A673 (cell line): ENCODE results near the gene ANTXRL.

Source experiments
- EZH2 ChIP-seq: fragments of 200-600 bp; sonication (generic); IDR thresholded peaks from 2 replicates; pipeline ENCODE4 v1.6.1; 2017; ENCODE audit warnings: borderline replicate concordance, low read depth, mild to moderate bottlenecking, mixed read lengths, antibody characterized with exemption, low read length; ENCODE audit not compliant: poor library complexity, severe bottlenecking
- TF ChIP-seq, protein P1 (sequence below): fragments of 300-800, 200-600 bp; sonication (generic); conservative IDR thresholded peaks from 2 replicates; pipeline ENCODE4 v1.5.1; 2017; ENCODE audit warnings: low read depth, mild to moderate bottlenecking, antibody characterized with exemption, low read length, moderate library complexity, mixed read lengths

DNA sequence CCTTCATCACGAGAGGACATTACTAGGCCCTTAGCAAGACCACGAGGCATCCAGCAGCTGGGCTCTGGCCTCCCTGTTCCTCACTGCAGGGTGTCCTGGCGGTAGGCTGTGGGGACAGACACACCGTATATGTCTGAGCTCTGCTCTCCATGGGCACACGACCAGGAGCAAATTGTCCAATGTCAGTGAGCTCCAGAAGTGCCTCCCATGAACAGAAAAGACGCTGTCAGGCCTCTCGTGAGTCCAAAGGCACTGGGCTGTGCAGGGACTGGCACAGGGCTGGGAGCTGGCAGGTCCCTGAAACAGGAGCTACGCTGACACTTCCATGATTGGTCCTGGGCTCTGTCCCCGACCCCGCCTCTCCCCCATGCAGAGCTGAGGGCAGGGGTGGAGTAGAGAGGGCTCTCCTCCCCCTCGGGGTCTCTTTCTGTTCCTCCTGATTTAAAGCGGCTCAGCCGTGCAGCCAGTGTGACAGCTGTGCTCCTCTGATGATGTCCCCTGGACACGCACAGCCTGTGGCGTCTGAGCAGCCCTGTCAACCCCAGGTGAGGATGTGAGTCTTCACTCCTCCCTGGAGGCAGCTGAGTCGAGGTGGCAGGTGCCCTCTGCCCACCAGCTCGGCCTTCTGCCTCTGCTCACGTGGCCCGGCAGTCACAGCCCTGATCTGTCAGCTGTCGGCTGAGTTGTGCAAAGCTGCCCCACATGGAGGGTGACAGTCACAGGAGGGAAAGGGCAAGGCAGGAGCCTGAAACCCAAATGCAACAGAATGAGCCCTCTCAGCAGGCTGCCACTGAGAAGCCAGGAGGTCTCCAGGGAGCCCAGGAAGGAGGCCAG, 13.0 kb downstream of the ANTXRL start:
- TF ChIP-seq, protein P1, sequence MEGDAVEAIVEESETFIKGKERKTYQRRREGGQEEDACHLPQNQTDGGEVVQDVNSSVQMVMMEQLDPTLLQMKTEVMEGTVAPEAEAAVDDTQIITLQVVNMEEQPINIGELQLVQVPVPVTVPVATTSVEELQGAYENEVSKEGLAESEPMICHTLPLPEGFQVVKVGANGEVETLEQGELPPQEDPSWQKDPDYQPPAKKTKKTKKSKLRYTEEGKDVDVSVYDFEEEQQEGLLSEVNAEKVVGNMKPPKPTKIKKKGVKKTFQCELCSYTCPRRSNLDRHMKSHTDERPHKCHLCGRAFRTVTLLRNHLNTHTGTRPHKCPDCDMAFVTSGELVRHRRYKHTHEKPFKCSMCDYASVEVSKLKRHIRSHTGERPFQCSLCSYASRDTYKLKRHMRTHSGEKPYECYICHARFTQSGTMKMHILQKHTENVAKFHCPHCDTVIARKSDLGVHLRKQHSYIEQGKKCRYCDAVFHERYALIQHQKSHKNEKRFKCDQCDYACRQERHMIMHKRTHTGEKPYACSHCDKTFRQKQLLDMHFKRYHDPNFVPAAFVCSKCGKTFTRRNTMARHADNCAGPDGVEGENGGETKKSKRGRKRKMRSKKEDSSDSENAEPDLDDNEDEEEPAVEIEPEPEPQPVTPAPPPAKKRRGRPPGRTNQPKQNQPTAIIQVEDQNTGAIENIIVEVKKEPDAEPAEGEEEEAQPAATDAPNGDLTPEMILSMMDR = no peak
- TF ChIP-seq EZH2 = no peak
